Stimulated activated memory B cell treated with anti-CD40 and anti-IgM and Interleukin-4, amounts not matched to agents 10 μg/mL and 1 μg/mL and 100 μg/mL, for 72 hours (primary cell): ENCODE data around the gene USP5.

Experiments
- ATAC-seq: fragments of 150-1000 bp; cut with Tn5 transposase; 2 replicates; pipeline ENCODE4 v1.10.0; 2021
- H3K27ac Mint-ChIP-seq: one replicate; pipeline ENCODE4 v1.8.0; 2022; ENCODE audit warnings: mild to moderate bottlenecking, mixed read lengths
- H3K27me3 Mint-ChIP-seq: one replicate; pipeline ENCODE4 v1.8.0; 2022; ENCODE audit warnings: mixed read lengths
- H3K36me3 Mint-ChIP-seq: one replicate; pipeline ENCODE4 v1.8.0; 2022; ENCODE audit warnings: mixed read lengths
- H3K4me1 Mint-ChIP-seq: one replicate; pipeline ENCODE4 v1.8.0; 2022; ENCODE audit warnings: mixed read lengths
- H3K4me3 Mint-ChIP-seq: one replicate; pipeline ENCODE4 v1.8.0; 2022; ENCODE audit warnings: mild to moderate bottlenecking, moderate library complexity, mixed read lengths
- H3K9me3 Mint-ChIP-seq: one replicate; pipeline ENCODE4 v1.8.0; 2022; ENCODE audit warnings: mixed read lengths

Gene USP5

GRCh38 chr12:6823182-6824084 is 28.5 kb upstream of the USP5 start:
- Mint-ChIP-seq H3K27ac (no peak overlapping the region), H3K4me3 (no peak overlapping the region), H3K9me3 (no peaks in the 10 kb centered on the region), H3K4me1 (peaks cover 39% of the 10 kb centered on the region), H3K27me3 (peaks cover 77% of the 10 kb centered on the region), H3K36me3 (no peaks in the 10 kb centered on the region)
- ATAC-seq, result no peak

GRCh38 chr12:6824085-6824775 is 27.7 kb upstream of the USP5 start:
- no peaks in the 10 kb centered on the region for H3K36me3 Mint-ChIP-seq
- H3K9me3 Mint-ChIP-seq, result no peaks in the 10 kb centered on the region
- H3K4me3 Mint-ChIP-seq, result no peak overlapping the region
- H3K4me1 Mint-ChIP-seq, result peaks cover 45% of the 10 kb centered on the region
- H3K27ac Mint-ChIP-seq, result no peak overlapping the region
- ATAC-seq, result no peak
- peaks cover 84% of the 10 kb centered on the region for H3K27me3 Mint-ChIP-seq

DNA sequence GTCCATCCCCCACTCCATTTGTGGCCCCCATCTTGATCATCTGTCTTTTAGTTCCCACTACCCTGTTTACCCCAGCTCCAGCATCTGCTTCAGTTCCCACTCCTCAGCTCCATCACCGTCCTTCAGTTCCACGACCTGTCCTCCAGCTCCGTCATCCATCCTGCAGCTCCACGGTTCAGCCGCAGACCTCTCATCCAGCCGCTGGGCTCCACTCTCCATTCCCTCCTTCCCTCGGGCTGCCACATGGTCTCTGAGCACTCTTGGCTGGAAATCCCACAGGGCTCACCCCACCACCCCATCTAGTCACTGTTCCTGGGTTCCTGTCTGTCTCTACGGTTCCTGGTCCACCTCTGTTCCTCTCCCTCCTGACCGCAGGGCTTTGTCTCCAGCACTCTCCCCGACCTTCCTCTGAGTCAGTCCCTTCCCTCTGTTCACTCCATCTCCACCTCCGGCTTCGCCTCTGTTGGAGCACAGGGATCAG is 27.0 kb upstream of the USP5 start:
- H3K27me3 Mint-ChIP-seq, result peaks cover 91% of the 10 kb centered on the region
- H3K9me3 Mint-ChIP-seq, result no peaks in the 10 kb centered on the region
- no peak for ATAC-seq
- H3K27ac Mint-ChIP-seq, result no peak overlapping the region
- H3K4me1 Mint-ChIP-seq, result peaks cover 50% of the 10 kb centered on the region
- H3K36me3 Mint-ChIP-seq, result no peaks in the 10 kb centered on the region
- H3K4me3 Mint-ChIP-seq, result no peak overlapping the region

DNA sequence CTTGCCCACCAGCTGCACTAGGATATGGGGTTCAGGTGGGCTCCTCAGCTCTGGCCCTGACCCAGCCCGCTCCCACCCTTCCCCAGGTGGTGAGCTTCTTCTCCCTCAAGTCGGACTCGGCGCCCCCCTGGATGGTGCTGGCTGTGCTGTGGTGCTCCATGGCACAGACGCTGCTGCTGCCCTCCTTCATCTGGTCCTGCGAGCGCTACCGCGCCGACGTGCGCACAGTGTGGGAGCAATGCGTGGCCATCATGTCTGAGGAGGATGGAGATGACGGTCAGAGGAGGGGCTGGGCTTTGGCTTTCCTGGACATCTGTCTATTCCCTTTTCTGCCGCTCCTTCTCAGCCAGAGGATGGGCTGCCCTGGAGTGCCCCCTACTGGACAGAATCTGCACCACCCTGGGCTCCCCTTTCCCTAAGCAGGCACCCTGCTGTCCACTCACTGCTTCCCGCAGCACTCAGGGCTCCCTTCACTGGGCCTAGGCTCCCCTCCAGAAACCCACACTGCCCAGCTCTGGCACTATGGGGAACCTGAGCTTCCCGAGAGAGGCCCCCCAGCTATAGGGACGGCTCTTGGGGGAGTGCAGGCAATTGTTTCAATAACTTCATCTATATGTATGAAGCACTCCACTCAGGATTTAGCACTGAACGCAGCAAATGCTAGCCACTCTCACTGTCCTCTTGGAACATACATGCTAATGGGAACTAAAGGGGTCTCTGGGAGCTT is 26.4 kb upstream of the USP5 start:
- H3K9me3 Mint-ChIP-seq, result no peaks in the 10 kb centered on the region
- H3K36me3 Mint-ChIP-seq, result no peaks in the 10 kb centered on the region
- peaks cover 97% of the 10 kb centered on the region for H3K27me3 Mint-ChIP-seq
- no peak overlapping the region for H3K4me3 Mint-ChIP-seq
- no peak overlapping the region for H3K27ac Mint-ChIP-seq
- ATAC-seq, result peak; percentile 71
- peaks cover 50% of the 10 kb centered on the region for H3K4me1 Mint-ChIP-seq

DNA sequence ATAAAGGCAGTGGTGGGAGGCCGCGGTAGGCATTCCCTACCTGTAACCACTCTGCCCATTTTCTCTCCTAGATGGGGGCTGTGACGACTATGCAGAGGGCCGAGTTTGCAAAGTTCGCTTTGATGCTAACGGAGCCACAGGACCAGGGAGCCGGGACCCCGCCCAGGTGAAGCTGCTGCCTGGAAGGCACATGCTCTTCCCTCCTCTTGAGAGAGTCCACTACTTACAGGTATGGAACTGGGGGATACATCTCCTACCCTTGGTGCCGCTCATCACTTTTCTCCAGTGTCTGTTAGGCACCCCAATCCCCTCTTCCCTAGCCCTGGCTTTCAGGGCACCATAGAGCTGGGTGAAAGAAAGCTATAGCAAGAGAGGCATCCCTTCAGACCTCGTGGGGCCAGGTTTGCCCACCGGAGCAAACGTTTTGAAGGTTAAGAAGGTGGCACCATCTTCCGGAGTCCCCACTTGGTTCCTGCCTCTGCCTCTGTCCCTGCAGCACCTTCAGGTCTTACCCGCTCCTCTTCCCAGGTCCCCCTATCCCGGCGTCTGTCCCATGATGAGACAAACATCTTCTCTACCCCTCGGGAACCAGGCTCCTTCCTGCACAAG is 25.7 kb upstream of the USP5 start:
- peaks cover 99% of the 10 kb centered on the region for H3K27me3 Mint-ChIP-seq
- no peaks in the 10 kb centered on the region for H3K9me3 Mint-ChIP-seq
- no peak for ATAC-seq
- no peak overlapping the region for H3K4me3 Mint-ChIP-seq
- no peak overlapping the region for H3K27ac Mint-ChIP-seq
- peaks cover 47% of the 10 kb centered on the region for H3K4me1 Mint-ChIP-seq
- H3K36me3 Mint-ChIP-seq, result no peaks in the 10 kb centered on the region

- Mint-ChIP-seq H3K27me3 (peaks cover 99% of the 10 kb centered on the region), H3K4me1 (peaks cover 43% of the 10 kb centered on the region), H3K4me3 (peak overlapping the region; percentile 46), H3K36me3 (no peaks in the 10 kb centered on the region), H3K27ac (no peak overlapping the region), H3K9me3 (no peaks in the 10 kb centered on the region)
- ATAC-seq, result no peak
These were observed 25.1 kb upstream of the USP5 start for GRCh38 chr12:6826734-6827436.

- no peak overlapping the region for H3K27ac Mint-ChIP-seq
- no peaks in the 10 kb centered on the region for H3K36me3 Mint-ChIP-seq
- no peak for ATAC-seq
- no peaks in the 10 kb centered on the region for H3K9me3 Mint-ChIP-seq
- peak overlapping the region; percentile 46 for H3K4me3 Mint-ChIP-seq
- H3K4me1 Mint-ChIP-seq, result peaks cover 37% of the 10 kb centered on the region
- H3K27me3 Mint-ChIP-seq, result peaks cover 97% of the 10 kb centered on the region
These were observed 24.5 kb upstream of the USP5 start for GRCh38 chr12:6827437-6827911.

DNA sequence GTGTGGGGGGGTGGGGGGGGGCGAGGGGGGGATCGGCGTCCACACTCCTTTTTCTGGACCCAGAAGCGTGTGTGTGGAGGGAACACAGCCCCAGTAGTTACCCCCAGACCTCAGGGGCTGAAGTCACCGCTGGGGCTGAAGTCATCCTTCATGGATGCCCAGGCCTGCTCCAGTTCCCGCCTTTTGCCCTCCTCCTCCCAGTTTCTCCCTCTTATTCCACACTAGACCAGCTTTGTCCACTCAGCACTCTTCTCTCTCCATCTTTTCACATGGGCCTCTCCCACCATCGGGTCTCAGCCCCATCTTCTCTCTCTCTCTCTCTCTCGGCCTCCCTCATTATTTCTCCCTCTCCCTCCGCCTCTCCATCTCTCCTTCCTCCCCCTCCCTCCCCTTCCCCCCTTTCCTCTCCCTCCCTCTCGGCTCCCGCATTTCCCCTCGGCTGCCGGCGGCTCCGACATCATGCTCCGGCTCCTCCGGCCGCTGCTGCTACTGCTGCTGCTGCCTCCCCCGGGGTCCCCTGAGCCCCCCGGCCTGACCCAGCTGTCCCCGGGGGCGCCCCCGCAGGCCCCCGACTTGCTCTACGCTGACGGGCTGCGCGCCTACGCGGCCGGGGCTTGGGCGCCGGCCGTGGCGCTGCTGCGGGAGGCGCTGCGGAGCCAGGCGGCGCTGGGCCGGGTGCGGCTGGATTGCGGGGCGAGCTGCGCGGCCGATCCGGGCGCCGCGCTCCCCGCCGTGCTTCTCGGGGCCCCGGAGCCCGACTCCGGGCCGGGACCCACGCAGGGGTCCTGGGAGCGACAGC is 23.8 kb upstream of the USP5 start, which contains the start of gene P3H3:
P3H3 (plus strand) TSS at position 426 of the 799 bp plus-strand sequence; CDS start at position 460, 34 bp downstream.
- Mint-ChIP-seq H3K36me3 (no peaks in the 10 kb centered on the region), H3K27me3 (peaks cover 90% of the 10 kb centered on the region), H3K4me3 (peak within 1 kb of the TSS; percentile 82), H3K4me1 (peaks cover 31% of the 10 kb centered on the region), H3K9me3 (no peaks in the 10 kb centered on the region), H3K27ac (peak within 1 kb of the TSS; percentile 77)
- ATAC-seq, result peak; percentile 8

GRCh38 chr12:6828781-6829535 is 23.0 kb upstream of the USP5 start:
- Mint-ChIP-seq H3K27me3 (peaks cover 82% of the 10 kb centered on the region), H3K4me1 (peaks cover 31% of the 10 kb centered on the region), H3K9me3 (no peaks in the 10 kb centered on the region), H3K27ac (peak overlapping the region; percentile 77), H3K36me3 (no peaks in the 10 kb centered on the region), H3K4me3 (peak overlapping the region; percentile 82)
- peak; percentile 44 for ATAC-seq

- peaks cover 75% of the 10 kb centered on the region for H3K27me3 Mint-ChIP-seq
- H3K4me1 Mint-ChIP-seq, result peaks cover 31% of the 10 kb centered on the region
- peak overlapping the region; percentile 77 for H3K27ac Mint-ChIP-seq
- no peaks in the 10 kb centered on the region for H3K36me3 Mint-ChIP-seq
- H3K4me3 Mint-ChIP-seq, result peak overlapping the region; percentile 82
- H3K9me3 Mint-ChIP-seq, result no peaks in the 10 kb centered on the region
- no peak for ATAC-seq
These were observed 22.3 kb upstream of the USP5 start for GRCh38 chr12:6829536-6830220.

GRCh38 chr12:6830286-6830890 is 21.6 kb upstream of the USP5 start:
- Mint-ChIP-seq H3K4me1 (peaks cover 30% of the 10 kb centered on the region), H3K4me3 (no peak overlapping the region), H3K9me3 (no peaks in the 10 kb centered on the region), H3K36me3 (no peaks in the 10 kb centered on the region), H3K27me3 (peaks cover 68% of the 10 kb centered on the region), H3K27ac (no peak overlapping the region)
- ATAC-seq, result no peak

DNA sequence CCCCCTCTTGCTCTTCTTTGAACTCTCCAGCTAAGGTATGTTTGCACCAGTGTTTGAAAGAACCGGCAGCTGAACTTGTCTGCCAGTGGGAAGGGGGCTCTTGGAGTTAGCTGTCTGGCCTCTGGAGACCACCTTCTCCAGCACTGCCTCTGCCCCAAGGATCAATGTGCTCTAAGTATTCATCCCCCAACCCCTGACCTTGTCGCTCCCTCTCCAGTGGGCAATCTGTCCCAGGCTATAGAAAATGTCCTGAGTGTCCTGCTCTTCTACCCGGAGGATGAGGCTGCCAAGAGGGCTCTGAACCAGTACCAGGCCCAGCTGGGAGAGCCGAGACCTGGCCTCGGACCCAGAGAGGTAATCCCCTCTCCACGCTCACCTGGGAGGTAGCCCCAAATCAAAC is 21.0 kb upstream of the USP5 start:
- Mint-ChIP-seq H3K27me3 (peaks cover 61% of the 10 kb centered on the region), H3K27ac (no peak overlapping the region), H3K9me3 (no peaks in the 10 kb centered on the region), H3K4me1 (peaks cover 32% of the 10 kb centered on the region), H3K36me3 (no peaks in the 10 kb centered on the region), H3K4me3 (no peak overlapping the region)
- ATAC-seq, result no peak
